Fibroblast of pulmonary artery (primary cell): Measurements from ENCODE around the gene SEMA3A.

Source experiments
- DNase-seq: peaks from one replicate; pipeline ENCODE4 v3.0.0-alpha.2; 2010; ENCODE audit warnings: low read depth
- H3K4me3 ChIP-seq: replicated peaks from 2 replicates; pipeline ENCODE4 v1.5.1; 2011; ENCODE audit warnings: low read depth, mild to moderate bottlenecking, control low read depth, low read length, moderate library complexity
- CTCF ChIP-seq: IDR thresholded peaks from 2 replicates; pipeline ENCODE4 v1.5.1; 2011; ENCODE audit warnings: mild to moderate bottlenecking, control low read depth, low read length, inconsistent platforms; ENCODE audit errors: missing control alignments

Gene SEMA3A

GRCh38 chr7:84113906-84114850 lies 80.4 kb downstream of the SEMA3A start:
- H3K4me3 ChIP-seq, result no peak overlapping the region
- TF ChIP-seq CTCF, result no peak
- no peak for DNase-seq

GRCh38 chr7:84113286-84113685 lies 81.3 kb downstream of the SEMA3A start:
- H3K4me3 ChIP-seq, result no peak overlapping the region
- TF ChIP-seq CTCF, result no peak
- peak; percentile 36 for DNase-seq

GRCh38 chr7:84112771-84113170 lies 81.8 kb downstream of the SEMA3A start:
- TF ChIP-seq CTCF, result no peak
- no peak overlapping the region for H3K4me3 ChIP-seq
- no peak for DNase-seq

- DNase-seq, result no peak
- TF ChIP-seq CTCF, result no peak
- no peak overlapping the region for H3K4me3 ChIP-seq
Observed at GRCh38 chr7:84111842-84112241, 82.7 kb downstream of the SEMA3A start.

GRCh38 chr7:84110400-84110799 lies 84.2 kb downstream of the SEMA3A start:
- H3K4me3 ChIP-seq, result no peak overlapping the region
- TF ChIP-seq CTCF, result no peak
- no peak for DNase-seq

GRCh38 chr7:84108787-84109186 lies 85.8 kb downstream of the SEMA3A start:
- no peak overlapping the region for H3K4me3 ChIP-seq
- TF ChIP-seq CTCF, result no peak
- no peak for DNase-seq

GRCh38 chr7:84108119-84108518 lies 86.5 kb downstream of the SEMA3A start:
- no peak for DNase-seq
- no peak overlapping the region for H3K4me3 ChIP-seq
- no peak for TF ChIP-seq CTCF
